Measurements from ENCODE around the gene UBASH3A. TPM values are rescaled to one million over a fixed set of nuclear protein-coding genes. Genes with fewer than 3 reads are reported as not detected.

UBASH3A gene
- total RNA-seq, 3 donors from 2014 or later = 0.32 to 1.5 (median 0.66) TPM

DNA sequence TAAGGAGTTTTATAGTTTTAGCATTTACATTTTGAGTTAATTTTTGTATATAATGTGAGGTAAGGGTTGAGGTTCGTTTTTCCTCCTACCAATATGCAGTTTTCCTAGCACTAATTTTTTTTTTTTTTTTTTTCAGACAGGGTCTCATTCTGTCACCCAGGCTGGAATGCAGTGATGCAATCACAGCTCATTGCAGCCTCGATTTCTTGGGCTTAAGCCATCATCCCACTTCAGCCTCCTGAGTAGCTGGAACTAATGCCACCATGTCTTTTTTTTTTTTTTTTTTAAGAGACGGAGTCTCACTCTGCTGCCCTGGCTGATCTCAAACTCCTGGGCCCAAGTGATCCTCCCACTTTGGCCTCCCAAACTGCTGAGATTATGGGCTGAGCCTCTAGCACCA, 2.5 kb upstream of the UBASH3A start:
- Histone ChIP-seq H3K27ac (no peak overlapping the region), H3K4me1 (no peaks in the 10 kb centered on the region), H3K36me3 (no peaks in the 10 kb centered on the region), H3K4me3 (no peak overlapping the region), H3K9me3 (no peaks in the 10 kb centered on the region), H3K27me3 (no peaks in the 10 kb centered on the region)
- TF ChIP-seq, protein P1, sequence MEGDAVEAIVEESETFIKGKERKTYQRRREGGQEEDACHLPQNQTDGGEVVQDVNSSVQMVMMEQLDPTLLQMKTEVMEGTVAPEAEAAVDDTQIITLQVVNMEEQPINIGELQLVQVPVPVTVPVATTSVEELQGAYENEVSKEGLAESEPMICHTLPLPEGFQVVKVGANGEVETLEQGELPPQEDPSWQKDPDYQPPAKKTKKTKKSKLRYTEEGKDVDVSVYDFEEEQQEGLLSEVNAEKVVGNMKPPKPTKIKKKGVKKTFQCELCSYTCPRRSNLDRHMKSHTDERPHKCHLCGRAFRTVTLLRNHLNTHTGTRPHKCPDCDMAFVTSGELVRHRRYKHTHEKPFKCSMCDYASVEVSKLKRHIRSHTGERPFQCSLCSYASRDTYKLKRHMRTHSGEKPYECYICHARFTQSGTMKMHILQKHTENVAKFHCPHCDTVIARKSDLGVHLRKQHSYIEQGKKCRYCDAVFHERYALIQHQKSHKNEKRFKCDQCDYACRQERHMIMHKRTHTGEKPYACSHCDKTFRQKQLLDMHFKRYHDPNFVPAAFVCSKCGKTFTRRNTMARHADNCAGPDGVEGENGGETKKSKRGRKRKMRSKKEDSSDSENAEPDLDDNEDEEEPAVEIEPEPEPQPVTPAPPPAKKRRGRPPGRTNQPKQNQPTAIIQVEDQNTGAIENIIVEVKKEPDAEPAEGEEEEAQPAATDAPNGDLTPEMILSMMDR (IDR thresholded peaks at IDR 0.05) = no peak
- TF ChIP-seq POLR2AphosphoS5 (IDR thresholded peaks at IDR 0.05) (no peak), POLR2A (IDR thresholded peaks at IDR 0.05) (no peak)
- intact Hi-C loops (cut with DNase I; ENCODE audit: low total_unique reads) = no loop called here
- no peak for DNase-seq (ENCODE audit: low spot score in 2 of 2)

DNA sequence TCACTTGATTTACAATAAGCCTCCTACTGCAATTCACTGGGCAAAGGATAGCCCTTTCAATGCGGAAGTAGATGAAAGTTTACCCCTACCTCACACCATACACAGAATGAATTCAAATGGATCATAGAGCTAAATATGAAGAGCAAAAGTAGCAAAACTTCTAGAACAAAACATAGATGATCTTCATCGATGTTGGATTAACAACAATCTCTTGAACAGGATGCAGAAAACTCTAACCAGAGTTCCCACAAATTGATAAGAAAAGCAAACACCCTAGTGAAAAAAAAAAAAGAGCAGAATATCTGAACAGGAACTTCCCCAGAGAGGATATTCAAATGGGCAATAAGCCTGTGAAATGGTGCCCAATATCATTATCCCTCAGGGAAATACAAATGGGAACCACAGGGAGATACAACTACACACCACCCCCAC, 1.9 kb upstream of the UBASH3A start:
- TF ChIP-seq, protein P1 (IDR thresholded peaks at IDR 0.05) = no peak
- no peak for TF ChIP-seq POLR2AphosphoS5 (IDR thresholded peaks at IDR 0.05)
- intact Hi-C loops (cut with DNase I; ENCODE audit: low total_unique reads) = no loop called here
- no peaks in the 10 kb centered on the region for H3K27me3 ChIP-seq
- DNase-seq (ENCODE audit: low spot score in 2 of 2) = no peak
- no peaks in the 10 kb centered on the region for H3K36me3 ChIP-seq
- no peak overlapping the region for H3K27ac ChIP-seq
- no peaks in the 10 kb centered on the region for H3K9me3 ChIP-seq
- H3K4me1 ChIP-seq = no peaks in the 10 kb centered on the region
- no peak overlapping the region for H3K4me3 ChIP-seq

DNA sequence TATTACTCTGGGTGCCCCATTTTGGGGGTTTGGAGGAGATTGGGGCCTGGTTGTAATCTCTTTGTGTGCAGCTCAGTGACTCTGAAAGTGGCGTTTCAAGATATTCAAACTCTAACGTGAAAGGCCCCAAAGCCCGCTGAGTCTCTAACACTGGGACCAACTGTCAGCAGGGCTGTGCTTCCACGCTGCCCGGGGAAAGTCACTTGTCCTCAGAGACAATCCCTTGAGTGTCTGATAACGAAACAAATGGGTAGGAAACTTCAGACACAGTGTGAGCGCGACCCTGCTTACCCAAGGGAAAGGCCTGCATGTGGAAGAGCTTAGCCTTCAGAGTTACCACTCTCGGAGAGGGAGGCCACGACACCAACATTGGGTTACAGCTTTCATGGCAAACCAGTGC, 837 bp downstream of the UBASH3A start:
- Histone ChIP-seq H3K4me3 (no peak overlapping the region), H3K36me3 (no peaks in the 10 kb centered on the region), H3K27ac (no peak overlapping the region), H3K4me1 (no peaks in the 10 kb centered on the region), H3K27me3 (no peaks in the 10 kb centered on the region), H3K9me3 (no peaks in the 10 kb centered on the region)
- intact Hi-C loops (cut with DNase I; ENCODE audit: low total_unique reads) = loop anchor here (2.0 kb wide), 1 partner anchor 78 kb away; no protein-coding TSS in a partner anchor
- DNase-seq (ENCODE audit: low spot score in 2 of 2) = no peak
- no peak for TF ChIP-seq POLR2AphosphoS5 (IDR thresholded peaks at IDR 0.05)
- TF ChIP-seq, protein P1 (IDR thresholded peaks at IDR 0.05) = no peak
- TF ChIP-seq POLR2A (IDR thresholded peaks at IDR 0.05) = no peak

DNA sequence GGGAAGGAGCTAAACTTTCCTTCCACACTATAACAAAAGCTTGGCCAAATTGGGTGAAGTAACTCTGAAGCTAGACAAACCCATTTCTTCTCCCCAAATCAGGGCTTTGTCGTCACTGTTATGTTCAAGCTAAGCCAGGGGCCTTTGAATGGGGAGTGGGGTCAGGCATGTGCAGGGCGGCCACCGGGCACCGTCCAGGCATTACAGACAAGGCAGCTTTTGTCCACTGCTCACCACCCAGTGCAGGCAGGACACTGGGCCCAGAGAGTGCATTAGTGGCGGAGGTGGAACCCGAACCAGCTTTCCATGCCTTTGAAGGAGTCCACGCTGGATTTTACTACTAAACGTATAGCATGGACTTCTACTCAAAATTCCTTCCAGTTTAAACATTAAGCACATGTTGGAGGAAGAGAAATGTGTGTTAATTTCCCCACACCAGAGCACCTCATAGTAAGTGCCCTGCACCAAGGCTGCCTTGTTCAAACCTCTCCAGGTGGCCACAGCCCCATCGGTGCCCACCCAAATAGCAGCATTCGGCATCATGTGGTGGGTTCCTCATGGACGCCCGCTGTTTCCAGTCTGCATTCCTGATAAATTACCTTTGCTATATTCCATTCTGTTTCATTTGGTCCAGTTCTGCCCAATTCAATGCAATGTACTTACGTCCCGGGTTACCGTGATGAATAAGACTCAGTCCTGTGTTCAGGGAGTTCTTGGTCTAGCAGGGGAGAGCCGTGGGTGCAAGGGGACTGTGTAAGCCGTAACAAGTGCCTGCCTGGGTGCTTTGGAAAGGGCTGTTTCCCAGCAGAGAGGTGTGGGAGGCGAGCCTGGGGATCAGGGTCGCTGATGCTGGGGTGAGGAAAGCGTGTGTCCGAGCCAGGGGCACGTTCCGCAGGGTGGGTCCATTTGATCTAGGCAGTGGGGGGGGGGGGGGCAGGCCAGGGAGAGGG, 1.6 kb downstream of the UBASH3A start:
- no peak overlapping the region for H3K4me3 ChIP-seq
- H3K4me1 ChIP-seq = no peaks in the 10 kb centered on the region
- no peak overlapping the region for H3K27ac ChIP-seq
- no peak for DNase-seq (ENCODE audit: low spot score in 2 of 2)
- intact Hi-C loops (cut with DNase I; ENCODE audit: low total_unique reads) = loop anchor here (2.0 kb wide), 1 partner anchor 79 kb away; no protein-coding TSS in a partner anchor
- no peak for TF ChIP-seq POLR2AphosphoS5 (IDR thresholded peaks at IDR 0.05)
- TF ChIP-seq, protein P1 (IDR thresholded peaks at IDR 0.05) = no peak
- H3K27me3 ChIP-seq = no peaks in the 10 kb centered on the region
- no peaks in the 10 kb centered on the region for H3K9me3 ChIP-seq
- H3K36me3 ChIP-seq = no peaks in the 10 kb centered on the region

DNA sequence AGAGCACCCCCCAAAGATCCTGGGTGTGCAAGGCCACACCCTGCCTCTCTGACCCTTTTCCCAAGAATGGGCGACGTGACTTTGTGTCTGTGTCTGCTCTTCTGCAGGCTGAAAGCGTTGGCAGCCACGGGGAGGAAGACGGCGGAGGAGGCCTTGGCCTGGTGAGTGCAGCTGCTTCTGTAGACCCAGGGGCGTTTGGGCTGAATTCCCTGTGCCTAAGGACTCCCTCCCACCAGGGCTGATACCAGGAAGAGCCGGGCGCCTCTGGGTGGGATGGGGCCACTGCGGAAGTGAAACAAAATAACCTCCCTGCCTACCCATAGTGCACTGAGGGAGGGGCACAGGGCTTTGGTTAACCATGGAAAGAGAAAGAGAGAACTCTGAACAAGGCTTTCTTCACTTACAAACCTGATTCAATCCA, 2.5 kb downstream of the UBASH3A start:
- intact Hi-C loops (cut with DNase I; ENCODE audit: low total_unique reads) = no loop called here
- Histone ChIP-seq H3K36me3 (no peaks in the 10 kb centered on the region), H3K4me3 (no peak overlapping the region), H3K27me3 (no peaks in the 10 kb centered on the region), H3K27ac (no peak overlapping the region), H3K4me1 (no peaks in the 10 kb centered on the region), H3K9me3 (no peaks in the 10 kb centered on the region)
- TF ChIP-seq POLR2AphosphoS5 (IDR thresholded peaks at IDR 0.05) = no peak
- TF ChIP-seq, protein P1 (IDR thresholded peaks at IDR 0.05) = no peak
- TF ChIP-seq POLR2A (IDR thresholded peaks at IDR 0.05) = no peak
- DNase-seq (ENCODE audit: low spot score in 2 of 2) = no peak
